ENCODE results near the gene DGLUCY.

The DGLUCY gene

DNA sequence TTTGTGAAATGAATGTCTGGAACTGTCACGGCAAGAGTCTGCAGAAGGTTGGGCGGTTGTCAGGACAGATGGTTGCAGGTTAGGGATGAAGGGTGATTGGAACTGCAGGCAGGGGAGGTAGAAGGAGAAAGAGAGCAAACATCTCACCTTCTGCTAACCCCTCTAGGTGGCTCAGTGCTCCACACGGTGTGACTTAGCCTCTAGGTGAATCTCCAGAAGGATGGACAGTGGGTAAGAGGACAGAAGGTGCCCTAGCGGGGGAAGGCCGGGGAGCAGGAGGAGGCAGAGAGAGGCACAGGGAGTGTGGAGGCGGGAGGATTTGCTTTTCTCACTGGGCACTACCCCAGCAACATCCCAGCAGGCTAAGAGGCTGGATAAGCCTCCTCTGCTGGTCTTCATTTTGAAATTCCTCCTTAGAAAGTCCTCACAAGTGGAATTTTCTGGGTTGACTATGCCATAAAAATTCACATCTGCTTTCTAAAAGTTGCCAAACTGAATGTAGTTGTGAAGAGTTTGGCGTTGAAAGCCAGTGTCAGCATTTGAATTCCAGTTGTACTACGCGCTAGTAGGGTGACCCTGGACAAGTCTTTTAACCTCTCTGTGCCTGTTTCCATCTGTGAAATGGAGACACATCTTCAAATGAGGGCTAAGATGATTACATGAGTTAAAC lies 141.3 kb downstream of the DGLUCY start:
- no peak overlapping the region for H3K27ac ChIP-seq
- no peak for DNase-seq (ENCODE audit: low spot score)
- H3K4me3 ChIP-seq = no peak overlapping the region
- TF ChIP-seq, protein P1, sequence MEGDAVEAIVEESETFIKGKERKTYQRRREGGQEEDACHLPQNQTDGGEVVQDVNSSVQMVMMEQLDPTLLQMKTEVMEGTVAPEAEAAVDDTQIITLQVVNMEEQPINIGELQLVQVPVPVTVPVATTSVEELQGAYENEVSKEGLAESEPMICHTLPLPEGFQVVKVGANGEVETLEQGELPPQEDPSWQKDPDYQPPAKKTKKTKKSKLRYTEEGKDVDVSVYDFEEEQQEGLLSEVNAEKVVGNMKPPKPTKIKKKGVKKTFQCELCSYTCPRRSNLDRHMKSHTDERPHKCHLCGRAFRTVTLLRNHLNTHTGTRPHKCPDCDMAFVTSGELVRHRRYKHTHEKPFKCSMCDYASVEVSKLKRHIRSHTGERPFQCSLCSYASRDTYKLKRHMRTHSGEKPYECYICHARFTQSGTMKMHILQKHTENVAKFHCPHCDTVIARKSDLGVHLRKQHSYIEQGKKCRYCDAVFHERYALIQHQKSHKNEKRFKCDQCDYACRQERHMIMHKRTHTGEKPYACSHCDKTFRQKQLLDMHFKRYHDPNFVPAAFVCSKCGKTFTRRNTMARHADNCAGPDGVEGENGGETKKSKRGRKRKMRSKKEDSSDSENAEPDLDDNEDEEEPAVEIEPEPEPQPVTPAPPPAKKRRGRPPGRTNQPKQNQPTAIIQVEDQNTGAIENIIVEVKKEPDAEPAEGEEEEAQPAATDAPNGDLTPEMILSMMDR (IDR thresholded peaks at IDR 0.05) = no peak

DNA sequence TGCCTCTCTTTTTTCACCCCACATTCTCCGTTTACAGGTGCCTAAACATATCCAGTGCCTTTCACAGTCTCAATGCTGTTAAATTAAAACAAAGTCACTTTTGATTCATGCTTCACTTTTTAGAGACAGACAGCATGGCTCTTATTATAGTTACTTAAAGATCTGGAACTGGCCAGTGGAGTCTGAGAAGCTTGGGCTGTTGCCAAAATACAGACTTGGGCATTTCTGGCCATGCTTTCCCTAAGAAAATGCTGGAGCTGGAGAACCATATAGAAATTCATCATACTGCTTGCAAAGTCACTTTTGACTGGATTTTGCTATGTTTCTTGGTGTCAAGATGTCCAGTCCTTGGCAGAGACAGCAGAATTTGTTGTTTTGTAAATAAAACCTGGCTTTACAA lies 142.8 kb downstream of the DGLUCY start:
- Histone ChIP-seq H3K27ac (no peak overlapping the region), H3K4me3 (no peak overlapping the region)
- TF ChIP-seq, protein P1 (IDR thresholded peaks at IDR 0.05) = no peak
- DNase-seq (ENCODE audit: low spot score) = no peak

DNA sequence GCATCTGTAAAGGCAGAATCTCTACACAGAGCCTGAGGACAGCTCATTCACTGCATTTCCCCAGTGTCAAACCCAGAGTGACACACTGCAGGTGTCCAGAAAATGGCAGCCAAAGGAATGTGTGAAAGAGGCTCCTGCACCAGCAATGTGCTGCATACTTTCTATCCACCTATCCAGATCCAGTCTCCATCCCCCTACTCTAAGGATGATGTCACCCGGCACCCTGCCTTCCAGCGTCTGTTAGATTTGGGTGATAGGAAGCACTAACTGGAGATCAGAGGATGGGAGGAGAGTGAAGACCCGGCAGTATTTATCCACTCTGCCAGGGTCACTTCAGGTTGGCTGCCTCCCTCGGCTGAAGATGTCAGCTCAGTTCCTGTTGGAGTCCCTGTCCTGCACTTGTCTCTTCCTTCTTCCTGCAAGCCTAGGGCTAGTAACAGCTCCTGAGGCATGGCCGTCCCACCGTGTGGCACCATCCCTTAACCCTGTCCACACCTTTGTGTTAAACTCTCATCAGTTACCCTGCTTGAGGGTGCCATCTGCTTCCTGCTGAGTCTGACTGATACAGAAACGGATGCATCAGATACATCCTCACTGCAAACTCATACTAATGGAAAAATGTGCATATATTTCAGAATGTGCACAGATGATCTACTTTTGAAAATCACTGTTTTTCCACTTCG lies 143.6 kb downstream of the DGLUCY start:
- TF ChIP-seq, protein P1 (IDR thresholded peaks at IDR 0.05) = no peak
- Histone ChIP-seq H3K4me3 (no peak overlapping the region), H3K27ac (peak overlapping the region; percentile 44 to 45)
- no peak for DNase-seq (ENCODE audit: low spot score)

DNA sequence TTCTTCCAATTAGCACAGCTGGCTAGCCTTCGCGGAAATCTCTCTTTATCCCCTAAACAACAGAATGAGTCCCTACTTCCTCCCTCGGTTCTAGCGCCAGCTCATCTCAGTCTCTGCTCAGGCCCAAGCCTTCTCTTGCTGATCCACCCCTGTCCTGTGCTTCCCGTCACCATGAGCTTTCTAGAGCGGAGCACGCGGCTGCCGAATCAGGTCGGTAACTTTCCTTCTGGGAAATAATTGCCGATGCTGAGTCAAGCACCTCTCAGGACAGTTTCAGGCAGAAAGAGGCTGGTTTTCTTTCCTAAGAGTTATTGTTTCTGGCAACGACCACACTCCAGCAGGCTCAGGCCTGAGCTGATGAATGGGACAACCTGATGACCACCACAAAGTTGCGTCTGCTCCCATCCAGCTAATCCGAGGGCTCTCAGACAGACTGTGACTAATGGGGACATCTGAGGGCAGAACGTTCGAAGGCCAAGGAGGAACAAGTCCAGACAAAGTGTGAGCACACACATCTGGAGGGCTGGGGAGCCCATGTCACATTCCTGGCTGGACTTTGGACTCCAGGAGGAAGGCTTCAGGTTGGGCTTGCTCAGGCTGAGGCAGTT lies 144.2 kb downstream of the DGLUCY start:
- Histone ChIP-seq H3K27ac (peak overlapping the region in 1 of 2 donors; percentile 44), H3K4me3 (no peak overlapping the region)
- no peak for DNase-seq (ENCODE audit: low spot score)
- TF ChIP-seq, protein P1 (IDR thresholded peaks at IDR 0.05) = no peak

DNA sequence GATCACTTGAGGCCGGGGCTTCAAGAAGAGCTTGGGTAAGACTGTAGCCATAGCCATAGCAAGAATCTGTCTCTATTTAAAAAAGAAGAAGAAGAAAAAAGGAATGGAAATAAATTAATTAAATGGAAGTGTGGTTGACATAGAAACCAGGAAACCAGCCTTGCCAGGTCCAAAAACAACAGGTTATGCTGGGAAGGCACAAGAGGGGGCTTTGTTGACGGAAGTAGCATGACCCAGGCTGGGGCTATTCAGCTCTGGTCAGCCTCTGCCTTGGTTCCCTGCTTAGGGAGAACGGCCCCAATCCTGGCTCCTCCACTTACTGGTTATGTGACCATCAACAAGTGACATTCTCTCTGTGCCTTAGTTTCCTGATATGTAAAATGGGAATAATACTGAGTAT lies 145.0 kb downstream of the DGLUCY start:
- no peak overlapping the region for H3K4me3 ChIP-seq

DNA sequence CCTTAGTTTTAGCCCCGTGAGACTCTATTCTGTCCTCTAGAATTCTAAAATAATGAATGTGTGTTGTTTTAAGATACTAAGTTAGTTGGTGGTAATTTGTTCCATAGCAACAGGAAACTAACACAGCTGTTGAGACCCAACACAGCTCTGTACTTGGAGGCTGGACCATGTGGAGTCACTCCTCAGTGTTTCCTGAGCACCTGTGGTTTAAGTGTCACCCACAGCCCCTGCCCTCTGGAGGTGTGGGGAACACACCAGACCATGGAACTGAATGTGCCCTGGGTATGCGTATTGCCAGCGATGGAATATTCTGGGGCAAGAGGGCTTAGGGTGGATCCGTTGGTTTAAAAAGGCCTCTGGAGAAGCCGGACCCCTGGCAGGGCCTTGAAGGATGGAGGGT lies 147.2 kb downstream of the DGLUCY start:
- no peak for DNase-seq (ENCODE audit: low spot score)
- Histone ChIP-seq H3K27ac (no peak overlapping the region), H3K4me3 (no peak overlapping the region)
- TF ChIP-seq, protein P1 (IDR thresholded peaks at IDR 0.05) = no peak

More for the DNA sequence above, 145.0 kb downstream of the DGLUCY start:
- DNase-seq (ENCODE audit: low spot score) = no peak
- TF ChIP-seq, protein P1 (IDR thresholded peaks at IDR 0.05) = no peak
- no peak overlapping the region for H3K27ac ChIP-seq

All from coronary artery (tissue), 2 donors.